GM12865 (cell line): ENCODE measurements around the gene PTPMT1.
"Not testable (repeated sequence)": the region's sequence is repeated elsewhere in the genome, so short reads cannot be mapped to it uniquely, and the experiment has no call there.

Source experiments
- DNase-seq: peaks from one replicate; pipeline ENCODE4 v3.0.0; 2010; ENCODE audit warnings: low read depth
- H3K4me3 ChIP-seq: 2 replicates; pipeline ENCODE4 v1.5.1; 2011; ENCODE audit warnings: mild to moderate bottlenecking, low read depth, low read length, control low read depth
- TF ChIP-seq, protein P1 (sequence below): IDR thresholded peaks from 2 replicates; pipeline ENCODE4 v1.5.1; 2011; ENCODE audit warnings: low read length, control low read depth, low read depth, inconsistent platforms; ENCODE audit not compliant: insufficient read depth; ENCODE audit errors: missing control alignments

PTPMT1 gene

DNA sequence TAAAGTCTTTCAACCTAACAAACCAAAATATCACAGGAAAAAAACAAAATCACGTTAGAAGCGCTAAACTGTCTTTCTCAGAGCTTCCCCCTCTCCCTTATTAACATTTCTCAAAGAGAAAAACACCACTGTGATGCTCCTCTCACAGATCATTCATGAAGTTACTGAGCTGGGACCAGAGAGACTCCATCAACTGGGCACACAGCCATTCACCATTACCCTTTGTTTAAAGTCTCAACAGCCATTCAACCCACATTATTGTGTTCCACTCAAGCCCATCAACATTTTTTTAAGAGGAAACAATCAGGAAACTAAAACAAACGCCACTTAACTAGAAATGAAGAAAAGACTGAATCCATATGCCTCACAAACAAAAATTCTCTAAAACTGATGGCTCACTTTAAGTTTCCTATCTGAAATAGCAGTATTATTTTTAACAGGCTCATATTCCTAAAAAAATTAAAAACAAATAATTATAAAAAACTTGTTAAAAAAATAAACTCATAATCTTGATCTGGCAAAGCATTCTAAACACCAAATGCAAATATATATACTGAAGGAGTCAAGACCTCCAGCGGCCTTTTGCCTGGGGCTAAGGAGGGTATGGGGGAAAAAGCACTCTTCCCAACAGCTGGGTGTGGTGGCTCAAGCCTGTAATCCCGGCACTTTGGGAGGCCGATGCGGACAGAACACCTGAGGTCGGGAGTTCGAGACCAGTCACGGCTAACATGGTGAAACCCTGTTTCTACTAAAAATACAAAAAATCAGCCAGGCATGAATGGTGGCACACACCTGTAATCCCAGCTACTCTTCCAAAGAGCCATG, 26.4 kb upstream of the PTPMT1 start:
- no peak for DNase-seq
- no peak overlapping the region for H3K4me3 ChIP-seq
- TF ChIP-seq, protein P1, sequence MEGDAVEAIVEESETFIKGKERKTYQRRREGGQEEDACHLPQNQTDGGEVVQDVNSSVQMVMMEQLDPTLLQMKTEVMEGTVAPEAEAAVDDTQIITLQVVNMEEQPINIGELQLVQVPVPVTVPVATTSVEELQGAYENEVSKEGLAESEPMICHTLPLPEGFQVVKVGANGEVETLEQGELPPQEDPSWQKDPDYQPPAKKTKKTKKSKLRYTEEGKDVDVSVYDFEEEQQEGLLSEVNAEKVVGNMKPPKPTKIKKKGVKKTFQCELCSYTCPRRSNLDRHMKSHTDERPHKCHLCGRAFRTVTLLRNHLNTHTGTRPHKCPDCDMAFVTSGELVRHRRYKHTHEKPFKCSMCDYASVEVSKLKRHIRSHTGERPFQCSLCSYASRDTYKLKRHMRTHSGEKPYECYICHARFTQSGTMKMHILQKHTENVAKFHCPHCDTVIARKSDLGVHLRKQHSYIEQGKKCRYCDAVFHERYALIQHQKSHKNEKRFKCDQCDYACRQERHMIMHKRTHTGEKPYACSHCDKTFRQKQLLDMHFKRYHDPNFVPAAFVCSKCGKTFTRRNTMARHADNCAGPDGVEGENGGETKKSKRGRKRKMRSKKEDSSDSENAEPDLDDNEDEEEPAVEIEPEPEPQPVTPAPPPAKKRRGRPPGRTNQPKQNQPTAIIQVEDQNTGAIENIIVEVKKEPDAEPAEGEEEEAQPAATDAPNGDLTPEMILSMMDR, result no peak

DNA sequence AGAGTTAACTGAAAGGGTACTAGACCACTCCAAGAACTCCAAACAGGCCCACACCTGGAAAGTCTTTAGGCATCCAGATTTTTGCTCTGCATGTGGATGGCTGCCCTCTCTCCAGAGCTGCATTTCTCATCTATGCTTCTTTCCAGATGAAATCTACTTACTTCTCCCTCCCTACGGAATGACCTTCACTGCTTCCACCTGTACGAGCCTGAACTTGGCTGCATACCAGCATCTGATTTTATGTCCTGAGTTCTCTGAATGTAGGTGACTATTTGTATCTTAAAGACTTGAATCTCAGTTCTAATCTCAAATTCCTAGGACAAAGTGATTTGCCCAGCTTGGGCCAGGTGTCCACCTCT, 25.7 kb upstream of the PTPMT1 start:
- H3K4me3 ChIP-seq, result no peak overlapping the region
- TF ChIP-seq, protein P1, result no peak
- no peak for DNase-seq

DNA sequence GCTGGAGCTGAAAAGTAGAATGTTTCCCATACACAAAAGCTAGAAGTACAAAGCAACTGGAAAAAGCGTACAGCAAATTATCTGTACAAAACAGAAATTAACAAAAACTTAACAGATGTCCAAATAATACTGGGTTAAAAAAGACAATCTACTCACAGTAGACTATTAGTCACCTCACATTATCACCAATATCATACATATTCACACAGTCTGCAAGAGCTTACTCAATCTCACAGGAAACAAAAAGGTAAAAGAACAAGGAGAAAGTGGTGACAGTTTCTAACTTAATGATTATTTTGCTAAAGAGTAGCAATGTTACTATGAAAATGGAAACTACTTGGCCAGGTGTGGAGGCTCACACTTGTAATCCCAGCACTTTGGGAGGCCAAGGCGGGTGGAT, 24.3 kb upstream of the PTPMT1 start:
- DNase-seq, result no peak
- H3K4me3 ChIP-seq, result no peak overlapping the region
- TF ChIP-seq, protein P1, result no peak

DNA sequence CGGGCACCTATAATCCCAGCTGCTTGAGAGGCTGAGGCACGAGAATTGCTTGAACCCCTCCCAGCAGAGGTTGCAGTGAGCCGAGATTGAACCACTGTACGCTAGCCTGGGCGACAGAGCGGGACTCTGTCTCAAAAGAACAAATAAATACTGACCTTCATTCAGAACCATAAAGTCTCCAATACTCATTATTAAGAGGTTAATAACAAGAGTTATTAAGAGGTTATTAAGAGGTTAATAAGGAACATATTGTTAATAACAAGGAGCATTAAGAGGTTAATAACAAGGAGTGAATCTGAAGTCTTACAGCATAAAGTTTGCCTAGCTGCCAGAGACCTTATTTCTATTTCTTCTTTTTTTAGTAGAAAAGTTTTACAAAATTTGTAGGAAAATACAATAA, 20.1 kb upstream of the PTPMT1 start:
- H3K4me3 ChIP-seq, result no peak overlapping the region
- TF ChIP-seq, protein P1, result no peak

DNA sequence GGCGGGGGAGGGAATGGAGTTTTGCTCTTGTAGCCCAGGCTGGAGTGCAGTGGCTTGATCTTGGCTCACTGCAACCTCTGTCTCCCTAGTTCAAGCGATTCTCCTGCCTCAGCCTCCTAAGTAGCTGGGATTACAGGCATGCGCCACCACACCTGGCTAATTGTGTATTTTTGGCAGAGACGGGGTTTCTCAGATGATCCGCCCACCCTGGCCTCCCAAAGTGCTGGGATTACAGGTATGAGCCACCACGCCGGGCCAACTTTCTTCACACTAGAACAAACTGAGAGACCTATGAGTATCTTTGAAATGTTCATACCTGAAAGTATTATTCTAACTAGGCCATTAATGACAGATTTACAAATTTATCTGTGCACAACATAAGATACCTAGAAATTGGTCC, 19.1 kb upstream of the PTPMT1 start:
- not testable (repeated sequence) for DNase-seq, H3K4me3 ChIP-seq

More for the DNA sequence above, 20.1 kb upstream of the PTPMT1 start:
- no peak for DNase-seq

DNA sequence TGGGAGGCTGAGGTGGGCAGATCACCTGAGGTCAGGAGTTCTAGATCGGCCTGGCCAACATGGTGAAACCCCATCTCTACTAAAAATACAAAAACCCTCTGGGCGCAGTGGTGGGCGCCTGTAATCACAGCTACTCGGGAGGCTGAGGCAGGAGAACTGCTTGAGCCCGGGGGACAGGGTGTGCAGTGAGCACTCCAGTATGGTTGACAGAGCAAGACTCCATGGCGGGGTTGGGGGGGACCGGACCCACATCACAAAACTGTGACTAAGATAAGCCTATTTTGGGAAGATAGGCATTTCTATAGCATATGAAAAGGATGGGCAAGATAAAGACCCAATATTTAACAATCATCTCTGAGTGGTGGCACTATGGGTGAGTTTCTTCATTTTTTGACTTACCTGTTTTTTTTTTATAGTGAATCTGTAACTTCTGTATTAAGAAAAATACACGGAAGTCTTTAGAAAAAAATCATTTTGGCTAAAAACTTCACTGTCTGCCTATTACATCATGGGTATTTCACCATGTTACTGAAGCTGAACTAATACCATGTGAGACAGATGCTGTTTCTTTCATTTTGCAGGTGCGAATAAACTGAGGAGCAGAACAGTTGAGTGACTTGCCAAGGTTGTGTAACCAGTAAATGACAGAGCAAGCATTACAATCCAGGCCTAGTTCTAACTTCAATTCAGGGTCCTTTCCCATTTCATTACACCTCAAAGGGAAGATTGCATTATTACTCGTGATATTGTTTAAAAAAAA, 14.9 kb upstream of the PTPMT1 start:
- peak overlapping the region; percentile 94 for H3K4me3 ChIP-seq
- TF ChIP-seq, protein P1, result no peak
- no peak for DNase-seq

DNA sequence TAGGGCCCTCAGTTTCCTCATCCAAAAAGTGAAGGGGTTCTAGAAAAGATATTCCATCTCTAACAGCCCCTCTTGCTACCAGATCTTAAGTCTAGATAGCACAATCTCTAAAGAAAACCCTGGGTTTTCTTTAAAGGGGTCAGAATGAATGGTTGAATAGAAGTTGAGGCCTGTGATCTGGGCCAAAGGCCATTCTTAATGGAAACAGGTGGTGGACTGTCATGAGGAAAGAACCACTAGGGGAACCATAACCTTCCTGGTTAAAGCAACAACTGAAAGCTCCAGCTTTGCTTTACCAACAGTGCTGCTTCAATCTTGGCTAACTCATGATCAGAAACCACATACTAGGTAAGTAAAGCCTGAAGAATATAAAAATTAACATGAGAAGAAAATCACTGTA, 14.3 kb upstream of the PTPMT1 start:
- H3K4me3 ChIP-seq, result peak overlapping the region; percentile 94
- DNase-seq, result peak; percentile 65
- TF ChIP-seq, protein P1, result peak; percentile 50
